Right lobe of liver (tissue), 4 donors: ENCODE results near the gene LOXL1.

Source experiments
- CTCF ChIP-seq, 4 donors: fragments of 200-600 bp in 3 of 4; fragments of 450-650 bp in 1 of 4; IDR thresholded peaks; one replicate each; pipeline versions ENCODE4 v1.5.1 to v1.8.0; 2016 to 2022; ENCODE audit warnings: antibody characterized with exemption in 4 of 4, mild to moderate bottlenecking in 2 of 4
- POLR2A ChIP-seq: fragments of 450-650 bp; IDR thresholded peaks from one replicate; pipeline ENCODE4 v1.6.1; 2017; ENCODE audit warnings: antibody characterized with exemption, mild to moderate bottlenecking
- donor health status: DM: no; HTN: no; CAD: no.
- donor health status: DM: no; HTN: no; CAD: no.
- donor health status: DM: no; HTN: yes; CAD: no.

GRCh38 chr15:73952171-73952912 is 26.1 kb downstream of the LOXL1 start:
- TF ChIP-seq CTCF (IDR thresholded peaks at IDR 0.05) (no peak), POLR2A (no peak)
